Vagina (tissue), 2 donors: ENCODE results near the gene NEU2.

Experiments
- CTCF ChIP-seq, 3 experiments: fragments of 450-650 bp in 2 of 3; fragments of 200-600 bp in 1 of 3; sonication (generic) in 1 of 3; IDR thresholded peaks; one replicate each; pipeline ENCODE4 v1.5.1; 2017 to 2019; ENCODE audit warnings: antibody characterized with exemption in 3 of 3, mild to moderate bottlenecking in 2 of 3, moderate library complexity in 2 of 3
- POLR2A ChIP-seq, 2 donors: fragments of 450-650 bp; IDR thresholded peaks; one replicate each; pipeline ENCODE4 v1.6.1; 2017; ENCODE audit warnings: antibody characterized with exemption in 2 of 2, mild to moderate bottlenecking in 2 of 2, moderate library complexity in 2 of 2
- POLR2AphosphoS5 ChIP-seq, 2 donors: sonication (generic); formaldehyde crosslinking; IDR thresholded peaks; one replicate each; pipeline ENCODE4 v1.9.0; 2017; ENCODE audit warnings: antibody characterized with exemption in 2 of 2, mild to moderate bottlenecking in 2 of 2, low read depth in 1 of 2; ENCODE audit not compliant: insufficient read depth in 1 of 2

DNA sequence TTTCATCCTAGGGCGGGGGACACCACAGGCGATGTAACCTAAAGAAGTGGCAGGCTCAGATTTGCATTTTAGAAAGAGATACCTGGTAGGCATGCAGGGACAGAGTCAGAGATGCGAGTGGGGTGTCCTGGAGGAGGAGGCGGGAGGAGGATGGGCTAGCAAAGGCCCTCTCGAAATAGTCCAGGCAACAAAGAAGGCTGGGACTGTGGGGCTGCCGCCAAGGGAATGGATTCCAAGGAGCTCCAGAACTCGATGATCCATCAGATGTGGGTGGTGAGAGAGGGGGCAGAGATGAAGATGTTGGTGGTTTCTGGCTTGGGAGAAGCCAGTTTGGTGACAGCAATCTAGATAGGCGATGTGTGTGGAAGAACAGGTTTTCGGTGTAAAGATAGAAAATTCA lies 15.2 kb downstream of the NEU2 start:
- TF ChIP-seq POLR2AphosphoS5 (IDR thresholded peaks at IDR 0.05; ENCODE audit: insufficient read depth in 1 of 2, low read depth in 1 of 2) (no peak), CTCF (IDR thresholded peaks at IDR 0.05) (no peak), POLR2A (IDR thresholded peaks at IDR 0.05) (no peak)
